Posterior vena cava (tissue), 2 donors: ENCODE data around the gene KCNK16. TPM values are rescaled to one million over a fixed set of nuclear protein-coding genes. Genes with fewer than 3 reads are reported as not detected.

Experiments used
- DNase-seq: peaks from one replicate; pipeline ENCODE4 v3.0.0-alpha.2; 2020; ENCODE audit warnings: low spot score
- intact Hi-C, 2 donors: fragments of 100-400 bp; cut with DNase I; formaldehyde crosslinking; loops; one replicate each; pipeline versions ENCODE4 v1.14.1 to v1.14.2; 2022 to 2023
- long read RNA-seq, 2 donors: library from polyadenylated mRNA; unstranded; transcript quantifications; one replicate each; pipeline ENCODE4 v2.0.0, GENCODE V29; 2020 to 2021
- total RNA-seq, 2 donors: library from RNA; stranded (reverse); fragmentation: NEBNext Ultra II Directional; extraction: Animal tissue kit (Norgen Biotek cat#: 25700); gene quantifications; one replicate each; pipeline ENCODE4 v1.2.1, GENCODE V29; 2021
- donor health status: DM: yes; HTN: yes; CAD: no.
- donor health status: DM: yes; HTN: yes; CAD: no.

KCNK16 gene
- total RNA-seq: not detected
- long read RNA-seq, donor 1: 0 reads
- long read RNA-seq, donor 2: 0 reads

- no peak for DNase-seq
- intact Hi-C loops: no loop called here
Observed at GRCh38 chr6:39322306-39322850, at the start of gene KCNK16. Gene KCNK16, minus strand, starts transcription at chr6:39322702. Its CDS starts 162 bp downstream, at chr6:39322540.

GRCh38 chr6:39370390-39370789, 47.9 kb upstream of the KCNK16 start:
- intact Hi-C loops: no loop called here
- DNase-seq: no peak

- DNase-seq: no peak
- intact Hi-C loops: loop anchor here (10.0 kb wide), 2 partner anchors 525 to 1215 kb away; partner anchors contain the start of gene LRFN2 (in 1 of the 2)
Observed at GRCh38 chr6:39369987-39370386, 47.5 kb upstream of the KCNK16 start.

GRCh38 chr6:39367700-39368099, 45.2 kb upstream of the KCNK16 start:
- intact Hi-C loops: loop anchor here (10.0 kb wide), 2 partner anchors 527 to 1217 kb away; partner anchors contain the start of gene LRFN2 (in 1 of the 2)
- no peak for DNase-seq

- intact Hi-C loops: loop anchor here (10.0 kb wide), 2 partner anchors 528 to 1218 kb away; partner anchors contain the start of gene LRFN2 (in 1 of the 2)
Observed at GRCh38 chr6:39366931-39367618, 44.6 kb upstream of the KCNK16 start.

GRCh38 chr6:39365281-39366074, 43.0 kb upstream of the KCNK16 start:
- intact Hi-C loops: loop anchor here (10.0 kb wide), 2 partner anchors 529 to 1219 kb away; partner anchors contain the start of gene LRFN2 (in 1 of the 2)
- DNase-seq: no peak

More at GRCh38 chr6:39366931-39367618, 44.6 kb upstream of the KCNK16 start:
- no peak for DNase-seq

- DNase-seq: peak; percentile 6
- intact Hi-C loops: loop anchor here (10.0 kb wide), 2 partner anchors 532 to 1222 kb away; partner anchors contain the start of gene LRFN2 (in 1 of the 2)
Observed at GRCh38 chr6:39363280-39363679, 40.8 kb upstream of the KCNK16 start.

GRCh38 chr6:39362487-39362865, 40.0 kb upstream of the KCNK16 start:
- no peak for DNase-seq
- intact Hi-C loops: loop anchor here (10.0 kb wide), 2 partner anchors 532 to 1222 kb away; partner anchors contain the start of gene LRFN2 (in 1 of the 2)

- intact Hi-C loops: loop anchor here (10.0 kb wide), 2 partner anchors 533 to 1223 kb away; partner anchors contain the start of gene LRFN2 (in 1 of the 2)
- peak; percentile 88 for DNase-seq
Observed at GRCh38 chr6:39361657-39362486, 39.4 kb upstream of the KCNK16 start.

GRCh38 chr6:39360378-39360777, 37.9 kb upstream of the KCNK16 start:
- intact Hi-C loops: loop anchor here (10.0 kb wide), 2 partner anchors 534 to 1224 kb away; partner anchors contain the start of gene LRFN2 (in 1 of the 2)
- DNase-seq: peak; percentile 58

GRCh38 chr6:39357998-39358686, 35.6 kb upstream of the KCNK16 start:
- DNase-seq: peak; percentile 55
- intact Hi-C loops: no loop called here

- DNase-seq: peak; percentile 45
- intact Hi-C loops: no loop called here
Observed at GRCh38 chr6:39353698-39354315, 31.3 kb upstream of the KCNK16 start.

- intact Hi-C loops: no loop called here
Observed at GRCh38 chr6:39350723-39351505, 28.4 kb upstream of the KCNK16 start.

GRCh38 chr6:39348740-39349139, 26.2 kb upstream of the KCNK16 start:
- peak; percentile 55 for DNase-seq
- intact Hi-C loops: no loop called here

More at GRCh38 chr6:39350723-39351505, 28.4 kb upstream of the KCNK16 start:
- DNase-seq: peak; percentile 24

GRCh38 chr6:39347906-39348585, 25.5 kb upstream of the KCNK16 start:
- peak; percentile 89 for DNase-seq
- intact Hi-C loops: no loop called here

- intact Hi-C loops: no loop called here
- DNase-seq: peak; percentile 67
Observed at GRCh38 chr6:39347206-39347605, 24.7 kb upstream of the KCNK16 start.
